Pancreas (tissue), 10 donors: ENCODE data around the gene GTF3A. TPM values are rescaled to one million over a fixed set of nuclear protein-coding genes. Genes with fewer than 3 reads are reported as not detected.

Experiments
- ATAC-seq, 4 donors: fragments of 200-7000 bp; cut with Tn5 transposase; one replicate each; pipeline versions ENCODE4 v1.8.0 to v1.9.1; 2020; ENCODE audit warnings: mild to moderate bottlenecking in 4 of 4, moderate library complexity in 4 of 4
- DNase-seq, 6 donors: peaks; one replicate each; pipeline ENCODE4 v3.0.0-alpha.2; 2020
- FAIRE-seq: peaks from 2 replicates; lab custom pipeline; 2012; peaks lifted over from hg19 to GRCh38; lab: Jason Lieb, UNC
- H3K27ac ChIP-seq, 4 donors: fragments of 200-600 bp; sonication (generic); 1 replicate in 3 of 4; 2 replicates in 1 of 4; pipeline versions ENCODE4 v1.5.0 to v1.8.0; 2020
- H3K27me3 ChIP-seq, 4 donors: fragments of 200-600 bp; one replicate each; pipeline ENCODE4 v1.8.0; 2021
- H3K36me3 ChIP-seq, 3 donors: fragments of 200-600 bp; sonication (generic) in 1 of 3; one replicate each; pipeline versions ENCODE4 v1.5.0 to v1.8.0; 2020 to 2021
- H3K4me1 ChIP-seq, 3 donors: fragments of 200-600 bp; one replicate each; pipeline ENCODE4 v1.8.0; 2021
- H3K4me3 ChIP-seq, 4 donors: fragments of 200-600 bp; sonication (generic) in 2 of 4; one replicate each; pipeline versions ENCODE4 v1.5.0 to v1.8.0; 2020 to 2021
- H3K9me3 ChIP-seq, 4 donors: fragments of 200-600 bp; one replicate each; pipeline ENCODE4 v1.8.0; 2021
- WGBS, 2 donors: extraction: QIAGEN DNeasy Blood & Tissue Kit; methylation state at CpG; one replicate each; pipeline ENCODE4 v1.1.7; 2013; 5-methylcytosine and 5-hydroxymethylcytosine counted together
- intact Hi-C, 3 donors: fragments of 100-400 bp; cut with DNase I; formaldehyde crosslinking; loops; one replicate each; pipeline versions ENCODE4 v1.11.1 to v1.14.2; 2022
- polyA plus RNA-seq, 2 donors: library from polyadenylated mRNA; stranded (reverse); fragments of 200-250 nt; gene quantifications; one replicate each; pipeline ENCODE4 v1.2.3, GENCODE V29; 2013
- total RNA-seq, 6 donors: library from RNA; stranded (reverse); fragmentation: NEBNext Ultra II Directional in 4 of 6; extraction: Animal tissue kit (Norgen Biotek cat#: 25700) in 4 of 6; gene quantifications; one replicate each; pipeline versions ENCODE4 v1.2.1 to v1.2.4, GENCODE V29; 2021 to 2023
- TF ChIP-seq, protein P1 (sequence below), 4 donors: fragments of 200-600 bp; sonication (generic) in 3 of 4; IDR thresholded peaks; one replicate each; pipeline versions ENCODE4 v1.5.0 to v1.8.0; 2021; ENCODE audit warnings: antibody characterized with exemption in 4 of 4
- donor health status: healthy with polysubstance abuse.
- donor health status: DM: no; HTN: no; CAD: no; lungs with moderate emphysema.
- donor health status: DM: no; HTN: no; CAD: no.
- donor health status: control.
- donor health status: control.
- donor health status: Bipolar disorder and iron deficiency.
- donor health status: DM: yes; HTN: yes; CAD: no.
- donor health status: DM: no; HTN: no; CAD: no.
- donor health status: DM: no; HTN: no; CAD: no.
- donor health status: DM: yes; HTN: yes; CAD: no.

Gene GTF3A
- total and polyA plus RNA-seq, 8 donors: 39.5 to 130 (median 54.3) TPM

GRCh38 chr13:27421101-27421871 lies 3.1 kb upstream of the GTF3A start:
- intact Hi-C loops: no loop called here
- no peak for FAIRE-seq

DNA sequence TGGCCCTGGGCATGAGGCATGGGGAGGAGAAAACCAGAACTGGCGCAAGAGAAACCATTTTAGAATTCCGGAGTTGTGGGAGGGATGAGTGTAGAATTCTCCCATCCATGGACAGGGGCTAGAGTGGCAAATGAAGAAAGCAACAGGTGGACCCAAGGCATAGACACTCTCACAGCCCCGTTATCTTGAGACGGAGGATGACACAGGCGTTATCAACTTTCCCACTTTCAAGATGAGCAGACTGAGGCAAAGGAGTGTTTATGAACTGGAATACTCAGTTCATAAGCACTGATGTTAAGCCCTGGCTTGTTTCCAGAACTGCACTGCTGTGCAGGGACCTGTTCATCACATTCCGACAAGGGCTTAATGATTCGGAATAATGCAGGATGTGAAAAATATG lies 1.1 kb upstream of the GTF3A start:
- TF ChIP-seq, protein P1, sequence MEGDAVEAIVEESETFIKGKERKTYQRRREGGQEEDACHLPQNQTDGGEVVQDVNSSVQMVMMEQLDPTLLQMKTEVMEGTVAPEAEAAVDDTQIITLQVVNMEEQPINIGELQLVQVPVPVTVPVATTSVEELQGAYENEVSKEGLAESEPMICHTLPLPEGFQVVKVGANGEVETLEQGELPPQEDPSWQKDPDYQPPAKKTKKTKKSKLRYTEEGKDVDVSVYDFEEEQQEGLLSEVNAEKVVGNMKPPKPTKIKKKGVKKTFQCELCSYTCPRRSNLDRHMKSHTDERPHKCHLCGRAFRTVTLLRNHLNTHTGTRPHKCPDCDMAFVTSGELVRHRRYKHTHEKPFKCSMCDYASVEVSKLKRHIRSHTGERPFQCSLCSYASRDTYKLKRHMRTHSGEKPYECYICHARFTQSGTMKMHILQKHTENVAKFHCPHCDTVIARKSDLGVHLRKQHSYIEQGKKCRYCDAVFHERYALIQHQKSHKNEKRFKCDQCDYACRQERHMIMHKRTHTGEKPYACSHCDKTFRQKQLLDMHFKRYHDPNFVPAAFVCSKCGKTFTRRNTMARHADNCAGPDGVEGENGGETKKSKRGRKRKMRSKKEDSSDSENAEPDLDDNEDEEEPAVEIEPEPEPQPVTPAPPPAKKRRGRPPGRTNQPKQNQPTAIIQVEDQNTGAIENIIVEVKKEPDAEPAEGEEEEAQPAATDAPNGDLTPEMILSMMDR (IDR thresholded peaks at IDR 0.05): no peak
- 74 to 83% methylated on average over 7 of the region's 7 CpGs for WGBS, 2 donors
- H3K9me3 ChIP-seq: no peaks in the 10 kb centered on the region
- DNase-seq (no peak), FAIRE-seq (no peak), ATAC-seq (no peak)
- no peaks in the 10 kb centered on the region for H3K27me3 ChIP-seq
- H3K4me3 ChIP-seq: peak overlapping the region in 1 of 4 donors; percentile 61
- H3K4me1 ChIP-seq: peaks cover 5 to 14% (median 14%) of the 10 kb centered on the region in 3 donors
- intact Hi-C loops: no loop called here
- H3K27ac ChIP-seq: no peak overlapping the region
- H3K36me3 ChIP-seq: no peaks in the 10 kb centered on the region

More at GRCh38 chr13:27421101-27421871, 3.1 kb upstream of the GTF3A start:
- Histone ChIP-seq H3K27ac (no peak overlapping the region), H3K36me3 (no peaks in the 10 kb centered on the region), H3K27me3 (no peaks in the 10 kb centered on the region), H3K4me1 (peaks cover 2 to 14% (median 8%) of the 10 kb centered on the region in 3 donors), H3K9me3 (no peaks in the 10 kb centered on the region), H3K4me3 (no peak overlapping the region)
- ATAC-seq (no peak), DNase-seq (no peak)
- 83 to 91% methylated on average over 8 of the region's 8 CpGs for WGBS, 2 donors
- TF ChIP-seq, protein P1 (IDR thresholded peaks at IDR 0.05): no peak

DNA sequence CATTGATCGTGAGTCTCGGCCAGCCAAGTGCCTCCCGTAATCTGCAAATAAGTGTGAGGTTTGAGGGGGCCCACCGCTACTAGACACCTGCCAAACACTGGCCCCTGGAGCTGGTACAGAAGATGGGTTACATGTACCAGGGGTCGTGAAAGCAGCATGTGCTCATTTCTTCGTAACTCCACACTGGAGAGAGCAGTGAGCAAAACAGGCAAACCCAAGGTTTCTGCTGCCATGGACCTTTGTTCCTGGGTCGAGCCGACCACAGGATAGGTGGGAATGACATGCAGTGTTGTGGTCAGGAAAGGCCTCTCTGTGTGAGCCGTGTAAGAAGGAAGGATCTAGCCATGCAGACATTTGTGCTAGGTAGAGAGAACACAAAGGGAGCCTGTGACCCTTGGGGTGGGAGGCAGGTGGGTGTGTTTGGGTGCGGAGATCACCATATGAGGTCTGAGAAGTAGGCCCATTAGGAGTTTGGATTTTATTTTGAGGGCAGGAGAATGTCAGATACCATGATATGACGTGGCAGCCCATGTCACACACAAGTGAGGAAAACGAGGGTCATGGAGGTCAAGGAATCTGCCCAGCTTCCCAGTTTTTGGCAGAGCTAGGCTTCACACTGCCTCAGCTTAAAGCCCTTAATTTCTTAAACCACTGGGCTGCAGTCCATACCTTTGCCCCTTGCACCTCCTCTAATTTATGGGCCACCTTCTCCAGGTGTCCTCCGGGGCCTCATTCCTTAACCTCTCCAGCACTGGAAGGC lies 919 bp downstream of the GTF3A start:
- DNase-seq (no peak), FAIRE-seq (no peak), ATAC-seq (peak in 2 of 4 donors; percentile 2)
- Histone ChIP-seq H3K27me3 (no peaks in the 10 kb centered on the region), H3K4me1 (peaks cover 5 to 14% (median 14%) of the 10 kb centered on the region in 3 donors), H3K27ac (peak overlapping the region; percentile 86 to 98 (median 87)), H3K36me3 (no peaks in the 10 kb centered on the region), H3K4me3 (peak overlapping the region; percentile 36 to 65 (median 62)), H3K9me3 (no peaks in the 10 kb centered on the region)
- TF ChIP-seq, protein P1 (IDR thresholded peaks at IDR 0.05): no peak
- intact Hi-C loops: no loop called here
- 17 to 18% methylated on average over 13 of the region's 13 CpGs for WGBS, 2 donors

- FAIRE-seq: no peak
- DNase-seq: peak in 5 of 6 donors; percentile 67 to 78 (median 72)
- Histone ChIP-seq H3K4me1 (peaks cover 5 to 14% (median 14%) of the 10 kb centered on the region in 3 donors), H3K4me3 (peak overlapping the region; percentile 36 to 65 (median 62)), H3K27me3 (no peaks in the 10 kb centered on the region), H3K9me3 (no peaks in the 10 kb centered on the region), H3K27ac (peak overlapping the region; percentile 86 to 98 (median 87)), H3K36me3 (no peaks in the 10 kb centered on the region)
- TF ChIP-seq, protein P1 (IDR thresholded peaks at IDR 0.05): peak in 2 of 4 donors; percentile 10 to 32
- ATAC-seq: peak; percentile 57 to 84 (median 70)
- WGBS, 2 donors: 7 to 10% methylated on average over 17 of the region's 17 CpGs
- intact Hi-C loops: no loop called here
These were observed 1.7 kb downstream of the GTF3A start for GRCh38 chr13:27425918-27426630.
